HG03565 (cell line): ENCODE data around the gene STMP1.

ENCODE experiments used
- ATAC-seq: cut with Tn5 transposase; IDR thresholded peaks from one replicate; pipeline ENCODE4 v1.9.1; 2021; ENCODE audit warnings: mild to moderate bottlenecking, moderate library complexity; ENCODE audit not compliant: unreplicated experiment

The STMP1 gene

GRCh38 chr7:135718794-135719437 is 56.6 kb downstream of the STMP1 start:
- no peak for ATAC-seq

DNA sequence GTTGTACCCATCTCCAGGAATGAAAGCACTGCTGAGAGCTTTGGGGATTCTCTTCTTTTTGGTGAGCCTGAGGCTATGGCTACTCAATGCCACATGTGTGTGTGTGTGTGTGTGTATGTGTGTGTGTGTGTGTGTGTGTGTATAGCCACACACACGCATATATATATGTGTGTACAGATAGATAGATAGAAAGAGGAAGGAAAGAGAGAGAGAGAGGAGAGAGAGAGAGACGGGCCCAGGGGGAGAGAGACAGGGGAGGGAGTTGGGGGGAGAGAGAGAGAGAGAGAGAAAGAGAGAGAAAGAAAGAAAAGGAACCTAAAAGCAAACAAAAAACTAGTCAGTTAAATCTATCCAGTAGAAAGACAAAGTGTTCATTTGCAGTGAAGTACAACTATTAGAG is 57.4 kb downstream of the STMP1 start:
- ATAC-seq = no peak

DNA sequence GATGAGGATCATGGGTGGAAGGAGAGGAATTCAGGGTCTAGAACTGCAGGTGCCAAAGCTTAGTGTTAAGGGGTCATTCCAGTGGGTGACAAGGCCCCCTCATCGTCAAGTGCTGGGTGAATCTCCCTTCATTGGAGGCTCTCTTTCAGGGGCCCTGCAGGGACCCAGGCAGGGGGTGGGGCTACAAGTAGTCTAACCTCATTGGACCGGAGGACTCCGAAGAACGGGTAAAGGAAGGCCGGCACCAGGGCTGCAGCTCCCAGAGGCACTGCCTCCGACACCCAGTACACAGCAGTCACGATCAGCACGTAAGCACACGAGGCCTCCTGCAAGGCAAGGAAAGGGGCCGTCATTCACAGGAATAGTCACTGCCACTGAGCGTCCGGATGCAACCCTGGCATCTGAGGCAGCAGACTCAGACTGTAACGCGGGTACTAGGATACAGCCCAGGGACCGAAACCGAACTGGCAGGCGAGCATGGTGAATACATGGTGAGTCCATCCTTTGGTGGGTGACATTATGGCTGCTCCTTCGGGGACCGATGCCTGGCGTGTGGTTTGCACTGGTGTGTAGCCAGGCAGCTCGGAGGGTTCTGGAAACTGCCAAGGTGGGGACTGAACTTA is 59.0 kb downstream of the STMP1 start:
- ATAC-seq = no peak

DNA sequence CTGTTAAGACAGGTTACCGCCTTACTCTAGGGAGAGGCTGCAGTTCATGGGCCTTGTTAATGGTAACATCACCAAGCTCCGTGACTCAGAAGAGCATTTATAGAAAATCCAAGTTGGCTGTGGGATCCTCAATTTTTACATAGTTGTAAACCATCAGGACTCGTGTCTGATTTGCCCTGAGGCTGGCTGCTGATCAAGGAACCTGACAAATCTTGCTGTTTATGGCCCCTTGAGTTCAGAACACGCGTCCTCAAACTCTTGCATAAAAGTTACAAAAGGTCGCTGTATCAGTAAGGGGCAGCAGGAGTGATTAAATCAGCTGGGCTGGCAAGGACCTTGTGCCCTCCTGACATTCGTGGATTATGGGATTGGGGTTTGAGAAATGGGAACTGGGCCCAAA is 61.1 kb downstream of the STMP1 start:
- ATAC-seq = no peak
